ENCODE measurements around the gene STATH.

GRCh38 chr4:69995526-69996016, at the start of gene STATH:
- TF ChIP-seq POLR2AphosphoS5 (IDR thresholded peaks at IDR 0.05) (no peak), CTCF (IDR thresholded peaks at IDR 0.05) (no peak), EP300 (IDR thresholded peaks at IDR 0.05) (no peak), POLR2A (IDR thresholded peaks at IDR 0.05) (no peak)

Data from upper lobe of left lung (tissue), 4 donors.